ENCODE data around the gene IDI2. TPM values are rescaled to one million over a fixed set of nuclear protein-coding genes. Genes with fewer than 3 reads are reported as not detected.

Gene IDI2
- total RNA-seq, 1 experiment from 2014 or later, result not detected

GRCh38 chr10:1043532-1043995 lies 17.9 kb upstream of the IDI2 start:
- H3K9me2 ChIP-seq (ENCODE audit: insufficient read depth), result no peaks in the 10 kb centered on the region
- H3K27ac ChIP-seq (ENCODE audit: low read depth, low read length), result no peak overlapping the region
- H4K20me1 ChIP-seq (ENCODE audit: insufficient read depth), result no peaks in the 10 kb centered on the region; the same call in 1 of the 2 replicates
- intact Hi-C loops (cut with micrococcal nuclease), result no loop called here
- no peak overlapping the region for H3K4me3 ChIP-seq (replicated peaks in 1 of 2; ENCODE audit: low read depth in 1 of 2, low read length in 2 of 2)
- no TSS peak for BruUV-seq (replicated peaks)
- peaks cover 15 to 26% of the 10 kb centered on the region in 2 experiments for H3K36me3 ChIP-seq (ENCODE audit: control insufficient read depth in 1 of 2, insufficient read depth in 2 of 2, low read length in 2 of 2)
- H3K9me3 ChIP-seq (ENCODE audit: control insufficient read depth in 1 of 2, insufficient read depth in 1 of 2, low read depth in 1 of 2, low read length in 2 of 2), result no peaks in the 10 kb centered on the region
- ChIA-PET RAD21 (ENCODE audit: low non-redundant PET in 1 of 2, low total read pairs in 2 of 2, uncharacterized antibody in 2 of 2, unreplicated experiment in 2 of 2) (no interaction called here), CTCF (no interaction called here), POLR2A (no interaction called here)
- DNase-seq (ENCODE audit: low read depth, low spot score), result no peak
- H3K9ac ChIP-seq (ENCODE audit: low read length), result no peak overlapping the region
- ATAC-seq, result no peak
- no peak for TF ChIP-seq CEBPB (IDR thresholded peaks at IDR 0.05; ENCODE audit: low read depth)
- no peak for TF ChIP-seq EZH2phosphoT487 (IDR thresholded peaks at IDR 0.05; ENCODE audit: borderline replicate concordance)
- no peak for TF ChIP-seq YY1 (IDR thresholded peaks at IDR 0.05; ENCODE audit: extremely low read depth, insufficient replicate concordance, low read depth, low read length)
- no peak for TF ChIP-seq ELF1 (IDR thresholded peaks at IDR 0.05; ENCODE audit: borderline replicate concordance, low read depth)
- no peak for TF ChIP-seq RAD21 (IDR thresholded peaks at IDR 0.05; ENCODE audit: low read depth)
- TF ChIP-seq ZNF274 (IDR thresholded peaks at IDR 0.05; ENCODE audit: low read depth, low read length), result no peak
- no peak for TF ChIP-seq POLR2AphosphoS5 (IDR thresholded peaks at IDR 0.05; ENCODE audit: low read depth, low read length)
- no peak for TF ChIP-seq ATF3 (IDR thresholded peaks at IDR 0.05)
- no peak for TF ChIP-seq TCF7L2 (IDR thresholded peaks at IDR 0.05; ENCODE audit: borderline replicate concordance, extremely low read depth, insufficient read depth, insufficient read length)
- no peak for TF ChIP-seq CBX3 (IDR thresholded peaks at IDR 0.05; ENCODE audit: low read depth)
- no peak for TF ChIP-seq POLR2A (IDR thresholded peaks at IDR 0.05; ENCODE audit: borderline replicate concordance, extremely low read depth, insufficient read depth, insufficient read length)
- TF ChIP-seq ZFX (IDR thresholded peaks at IDR 0.05), result no peak
- no peak for TF ChIP-seq CTCF (IDR thresholded peaks at IDR 0.05 in 2 of 3, conservative IDR thresholded peaks at IDR 0.05 in 1 of 3; ENCODE audit: borderline replicate concordance in 1 of 3, insufficient read depth in 1 of 3, low read depth in 2 of 3, low read length in 2 of 3)
- no peak for TF ChIP-seq EZH2 (IDR thresholded peaks at IDR 0.05)
- no peak overlapping the region for H3K4me2 ChIP-seq (ENCODE audit: low read length)
- H3K27me3 ChIP-seq (ENCODE audit: insufficient read depth, low read length), result no peaks in the 10 kb centered on the region
- no peak overlapping the region for H2AFZ ChIP-seq (ENCODE audit: low read depth, low read length, poor library complexity, severe bottlenecking)
- peaks cover 4 to 9% of the 10 kb centered on the region in 2 experiments; a peak in 3 of 4 replicates for H3K4me1 ChIP-seq (ENCODE audit: control insufficient read depth in 1 of 2, insufficient read depth in 2 of 2, low read length in 2 of 2)
- peaks cover 39% of the 10 kb centered on the region for H3K79me2 ChIP-seq (ENCODE audit: insufficient read depth, low read length)
